ENCODE data around the gene DCDC1.
"Not testable (repeated sequence)": the region's sequence is repeated elsewhere in the genome, so short reads cannot be mapped to it uniquely, and the experiment has no call there.

DCDC1 gene

DNA sequence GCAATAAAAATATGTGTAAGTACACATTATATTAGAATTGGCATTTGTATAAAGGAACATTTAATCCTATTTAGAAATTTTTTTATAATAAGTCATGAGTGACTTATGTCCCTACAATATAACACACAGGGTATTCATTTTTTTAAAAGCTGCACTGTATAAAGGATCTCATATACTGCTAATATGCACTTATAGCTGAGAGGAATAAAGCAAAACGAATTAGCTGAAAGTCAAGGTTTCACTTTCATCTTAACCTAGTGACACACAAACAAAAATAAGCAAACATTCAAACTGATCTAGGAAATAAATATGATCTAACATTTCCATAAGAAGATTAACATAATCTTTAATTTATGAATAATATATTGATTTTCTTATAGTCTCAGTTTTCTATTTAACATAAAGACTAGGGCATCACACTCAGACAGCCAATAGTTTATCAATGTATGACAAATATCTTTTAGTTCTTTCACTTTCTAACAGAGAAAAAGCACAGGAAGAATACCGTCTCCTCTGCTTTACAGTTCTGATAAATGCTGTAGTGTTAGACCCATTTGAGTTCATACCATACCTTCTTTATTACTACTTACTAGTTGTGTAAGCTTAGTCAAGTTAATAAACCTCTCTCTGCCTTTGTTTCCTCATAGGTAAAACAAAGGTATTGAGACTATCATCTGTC lies 42.9 kb downstream of the DCDC1 start:
- in situ Hi-C loops (cut with HindIII; ENCODE audit: low pct_ligation_motif_present, low sequenced_read_pairs) = no loop called here
- DNase-seq = no peak
- H3K27ac ChIP-seq = no peak overlapping the region
- H3K36me3 ChIP-seq (replicated peaks) = no peaks in the 10 kb centered on the region
- TF ChIP-seq, protein P1, sequence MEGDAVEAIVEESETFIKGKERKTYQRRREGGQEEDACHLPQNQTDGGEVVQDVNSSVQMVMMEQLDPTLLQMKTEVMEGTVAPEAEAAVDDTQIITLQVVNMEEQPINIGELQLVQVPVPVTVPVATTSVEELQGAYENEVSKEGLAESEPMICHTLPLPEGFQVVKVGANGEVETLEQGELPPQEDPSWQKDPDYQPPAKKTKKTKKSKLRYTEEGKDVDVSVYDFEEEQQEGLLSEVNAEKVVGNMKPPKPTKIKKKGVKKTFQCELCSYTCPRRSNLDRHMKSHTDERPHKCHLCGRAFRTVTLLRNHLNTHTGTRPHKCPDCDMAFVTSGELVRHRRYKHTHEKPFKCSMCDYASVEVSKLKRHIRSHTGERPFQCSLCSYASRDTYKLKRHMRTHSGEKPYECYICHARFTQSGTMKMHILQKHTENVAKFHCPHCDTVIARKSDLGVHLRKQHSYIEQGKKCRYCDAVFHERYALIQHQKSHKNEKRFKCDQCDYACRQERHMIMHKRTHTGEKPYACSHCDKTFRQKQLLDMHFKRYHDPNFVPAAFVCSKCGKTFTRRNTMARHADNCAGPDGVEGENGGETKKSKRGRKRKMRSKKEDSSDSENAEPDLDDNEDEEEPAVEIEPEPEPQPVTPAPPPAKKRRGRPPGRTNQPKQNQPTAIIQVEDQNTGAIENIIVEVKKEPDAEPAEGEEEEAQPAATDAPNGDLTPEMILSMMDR (IDR thresholded peaks at IDR 0.05; ENCODE audit: low read depth, low read length, missing control alignments) = no peak
- no peaks in the 10 kb centered on the region for H3K27me3 ChIP-seq (replicated peaks)
- no peak overlapping the region for H3K4me3 ChIP-seq (ENCODE audit: low read depth, low read length)

DNA sequence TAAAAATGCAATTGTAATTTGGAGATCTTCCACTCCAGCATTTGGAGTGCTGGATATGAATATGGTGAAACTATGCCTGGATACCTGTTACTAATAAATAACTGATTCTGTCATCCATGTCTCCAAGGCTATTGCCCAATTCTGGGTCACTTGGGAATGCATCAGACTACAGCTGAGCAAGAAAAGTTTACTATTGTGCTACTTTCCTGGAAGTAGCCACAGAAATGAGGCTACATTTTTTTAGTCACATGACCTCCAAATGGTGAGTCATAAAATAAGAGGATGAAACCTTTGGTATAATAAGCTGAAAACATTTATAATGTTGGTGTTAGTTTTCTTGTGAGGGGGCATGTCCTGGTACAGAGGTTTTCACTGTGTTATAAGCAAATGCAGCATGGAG lies 44.4 kb downstream of the DCDC1 start:
- no peak overlapping the region for H3K4me3 ChIP-seq (ENCODE audit: low read depth, low read length)
- in situ Hi-C loops (cut with HindIII; ENCODE audit: low pct_ligation_motif_present, low sequenced_read_pairs) = no loop called here

DNA sequence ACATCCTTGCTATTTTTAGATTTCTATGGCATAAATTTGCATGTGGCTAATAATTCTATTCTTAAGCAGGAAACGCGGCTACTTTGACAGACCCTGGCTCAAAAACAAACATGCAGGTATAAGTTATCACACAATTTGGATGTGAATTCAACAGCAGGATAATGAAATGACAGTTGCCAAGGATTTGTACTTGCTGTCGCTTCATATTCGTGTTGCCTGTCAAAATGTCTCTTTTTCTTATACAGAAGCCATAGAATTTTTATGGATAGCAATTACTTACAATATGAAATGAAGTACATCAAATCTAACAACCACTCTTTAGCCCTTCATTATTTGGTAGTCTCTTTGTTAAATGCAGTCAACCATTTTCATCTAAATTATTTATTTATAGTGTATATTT lies 46.4 kb downstream of the DCDC1 start:
- in situ Hi-C loops (cut with HindIII; ENCODE audit: low pct_ligation_motif_present, low sequenced_read_pairs) = no loop called here
- DNase-seq = no peak
- Histone ChIP-seq H3K27me3 (replicated peaks) (no peaks in the 10 kb centered on the region), H3K4me3 (ENCODE audit: low read depth, low read length) (no peak overlapping the region), H3K27ac (no peak overlapping the region), H3K36me3 (replicated peaks) (no peaks in the 10 kb centered on the region)
- TF ChIP-seq, protein P1 (IDR thresholded peaks at IDR 0.05; ENCODE audit: low read depth, low read length, missing control alignments) = no peak

More for the DNA sequence above, 44.4 kb downstream of the DCDC1 start:
- Histone ChIP-seq H3K27ac (no peak overlapping the region), H3K27me3 (replicated peaks) (no peaks in the 10 kb centered on the region), H3K36me3 (replicated peaks) (no peaks in the 10 kb centered on the region)
- peak; percentile 64 for DNase-seq
- TF ChIP-seq, protein P1 (IDR thresholded peaks at IDR 0.05; ENCODE audit: low read depth, low read length, missing control alignments) = no peak

DNA sequence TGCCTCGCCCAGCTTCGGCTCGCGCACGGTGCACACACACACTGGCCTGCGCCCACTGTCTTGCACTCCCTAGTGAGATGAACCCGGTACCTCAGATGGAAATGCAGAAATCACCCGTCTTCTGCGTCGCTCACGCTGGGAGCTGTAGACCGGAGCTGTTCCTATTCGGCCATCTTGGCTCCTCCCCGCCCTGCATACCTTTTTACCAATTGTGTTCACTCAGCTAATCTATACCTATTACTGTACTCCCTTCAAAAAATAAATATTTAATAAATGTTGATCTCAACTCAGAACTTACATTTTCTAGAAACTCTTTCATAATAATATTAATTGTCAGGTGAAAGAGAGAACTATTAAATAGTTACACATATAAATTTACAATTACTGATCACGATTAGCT lies 48.0 kb downstream of the DCDC1 start:
- H3K27me3 ChIP-seq (replicated peaks); DNase-seq; in situ Hi-C loops (cut with HindIII; ENCODE audit: low pct_ligation_motif_present, low sequenced_read_pairs); H3K27ac ChIP-seq; H3K36me3 ChIP-seq (replicated peaks); H3K4me3 ChIP-seq (ENCODE audit: low read depth, low read length): not testable (repeated sequence)

DNA sequence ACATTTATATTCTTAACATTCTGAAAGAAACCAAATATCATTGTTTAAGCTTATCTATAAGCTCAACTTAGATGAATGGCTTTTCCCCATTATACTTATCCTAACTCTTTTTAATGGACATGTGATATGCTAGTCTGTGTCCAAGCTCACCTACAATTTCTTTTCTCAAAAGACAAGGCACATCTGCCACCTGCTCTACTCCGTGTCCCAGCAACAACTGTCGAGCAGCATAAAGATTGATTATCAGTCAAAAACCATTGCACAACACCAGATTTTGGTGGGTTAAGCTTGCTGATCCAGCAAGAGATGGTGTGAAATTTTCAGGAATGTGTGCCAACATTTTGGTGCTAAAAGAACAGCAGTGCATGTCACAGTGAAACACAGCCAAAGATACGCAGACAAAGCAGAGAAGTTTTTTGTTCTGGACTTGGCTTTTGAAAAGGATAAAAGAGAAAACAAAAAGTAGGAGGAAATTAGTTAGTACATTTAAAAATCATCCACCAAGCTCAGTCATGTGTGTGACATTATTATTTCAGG lies 65.8 kb downstream of the DCDC1 start:
- Histone ChIP-seq H3K4me3 (ENCODE audit: low read depth, low read length) (no peak overlapping the region), H3K27ac (no peak overlapping the region), H3K27me3 (replicated peaks) (no peaks in the 10 kb centered on the region), H3K36me3 (replicated peaks) (no peaks in the 10 kb centered on the region)
- no peak for DNase-seq
- in situ Hi-C loops (cut with HindIII; ENCODE audit: low pct_ligation_motif_present, low sequenced_read_pairs) = no loop called here
- TF ChIP-seq, protein P1 (IDR thresholded peaks at IDR 0.05; ENCODE audit: low read depth, low read length, missing control alignments) = no peak

DNA sequence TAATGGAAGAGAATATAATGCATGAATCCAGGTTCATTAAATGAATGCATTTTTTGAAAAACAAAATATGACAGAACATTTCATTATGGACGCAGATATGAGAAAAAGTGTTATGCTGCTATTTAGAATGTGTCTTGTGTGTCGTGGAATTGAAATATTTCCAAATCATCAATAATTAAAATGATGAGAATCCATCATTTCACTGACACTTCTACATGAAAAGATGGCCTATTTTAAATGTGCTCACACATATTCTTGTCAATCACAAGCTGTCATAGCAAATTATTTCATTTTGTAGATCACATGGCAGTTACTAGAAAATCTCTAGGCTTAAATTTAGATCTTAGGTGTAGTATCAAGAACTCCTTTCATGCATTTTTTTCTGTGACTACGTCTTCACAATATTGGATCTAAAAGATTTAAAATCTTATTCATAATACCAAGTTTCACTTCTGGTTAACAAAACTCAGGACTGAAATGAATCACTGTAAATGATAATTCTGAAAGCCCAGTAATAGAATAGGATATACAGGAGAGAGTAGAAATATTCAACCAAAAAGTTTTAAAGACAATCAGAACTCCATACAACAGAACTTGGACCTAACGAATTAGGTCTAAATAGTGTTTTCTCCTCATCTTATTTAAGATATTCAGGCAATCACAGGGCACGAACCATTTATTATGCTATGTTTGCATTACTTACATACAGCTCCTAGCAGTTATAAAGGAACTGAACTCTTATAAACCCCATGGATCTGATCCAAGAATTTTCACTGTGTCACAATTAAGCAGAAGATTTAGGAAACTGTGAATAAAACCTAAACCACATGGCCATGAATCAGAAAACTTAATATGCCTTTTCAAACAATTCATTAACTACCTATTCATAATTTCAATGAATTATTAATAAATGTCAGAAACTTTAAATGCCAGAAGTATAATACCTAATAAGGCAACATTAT lies 67.7 kb downstream of the DCDC1 start:
- H3K27me3 ChIP-seq (replicated peaks) = no peaks in the 10 kb centered on the region
- no peak for DNase-seq
- H3K27ac ChIP-seq = no peak overlapping the region
- H3K4me3 ChIP-seq (ENCODE audit: low read depth, low read length) = no peak overlapping the region
- TF ChIP-seq, protein P1 (IDR thresholded peaks at IDR 0.05; ENCODE audit: low read depth, low read length, missing control alignments) = no peak
- H3K36me3 ChIP-seq (replicated peaks) = no peaks in the 10 kb centered on the region
- in situ Hi-C loops (cut with HindIII; ENCODE audit: low pct_ligation_motif_present, low sequenced_read_pairs) = no loop called here
